HG03066 (cell line): ENCODE data around the gene GPHN.

ENCODE experiments used
- ATAC-seq: cut with Tn5 transposase; IDR thresholded peaks from one replicate; pipeline ENCODE4 v1.9.1; 2021; ENCODE audit warnings: low read depth; ENCODE audit not compliant: unreplicated experiment

GPHN gene

GRCh38 chr14:66507722-66508546, at the start of gene GPHN:
Gene GPHN (plus strand): TSS chr14:66508147.
- ATAC-seq, result peak; percentile 74

DNA sequence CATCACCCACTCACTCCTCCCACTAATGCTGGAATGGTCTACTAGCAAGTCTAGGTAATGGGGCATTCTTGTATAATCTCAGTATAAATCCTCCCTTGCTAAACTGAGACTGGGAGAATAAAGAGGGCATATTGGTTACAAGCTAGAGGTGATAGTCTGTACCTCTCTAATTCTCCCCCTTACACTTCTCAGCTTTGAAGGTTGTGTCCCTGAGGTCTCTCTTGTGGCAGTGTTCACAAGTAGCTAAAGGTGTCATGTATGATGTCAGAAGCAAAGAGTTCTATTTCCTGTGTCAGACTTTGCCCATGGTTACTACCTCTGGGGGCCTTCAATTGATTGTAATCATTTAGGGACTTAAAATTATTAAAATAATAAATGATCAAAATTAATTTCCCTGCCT, 48.3 kb upstream of the GPHN start:
- no peak for ATAC-seq

DNA sequence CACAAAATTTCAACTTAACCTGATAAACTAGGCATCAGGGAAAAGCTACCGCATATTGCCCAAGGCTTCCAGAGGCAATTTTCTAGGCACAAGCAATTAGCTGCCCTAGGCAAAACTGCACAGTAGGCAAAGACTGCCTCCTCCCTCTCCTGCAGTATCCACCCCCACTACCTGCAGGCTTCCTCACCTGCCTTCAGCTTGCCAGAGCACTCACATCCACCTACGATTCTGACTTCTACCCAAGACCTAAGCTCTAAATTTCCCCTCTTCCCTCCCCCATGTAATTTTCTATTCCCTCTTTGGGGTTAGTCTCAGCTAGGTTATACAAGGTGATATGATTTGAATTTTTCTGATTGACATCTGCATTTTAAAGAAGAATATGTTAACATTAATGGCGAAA, 43.7 kb upstream of the GPHN start:
- no peak for ATAC-seq

GRCh38 chr14:66468778-66469367, 39.1 kb upstream of the GPHN start:
- ATAC-seq, result no peak

- ATAC-seq, result no peak
Measured at GRCh38 chr14:66471584-66471983, 36.4 kb upstream of the GPHN start.

DNA sequence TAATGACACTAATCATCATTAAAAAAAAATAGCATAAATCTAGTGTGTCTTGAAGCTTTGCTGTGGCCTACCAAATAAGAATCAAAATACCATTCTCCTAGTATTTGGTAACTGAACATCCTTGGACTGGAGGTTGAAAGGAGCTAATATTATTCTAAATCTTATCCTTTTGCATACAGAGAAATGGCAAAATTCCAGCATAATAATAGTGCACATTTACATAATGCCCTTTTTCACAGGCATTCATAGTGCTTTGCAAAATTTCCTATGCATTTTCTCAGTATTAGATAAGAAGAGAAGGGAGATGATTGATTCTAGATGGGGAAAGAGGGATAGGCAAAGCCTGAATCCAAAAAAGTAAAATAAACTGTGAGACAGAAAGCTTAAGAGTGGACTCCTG, 35.7 kb upstream of the GPHN start:
- ATAC-seq, result no peak

DNA sequence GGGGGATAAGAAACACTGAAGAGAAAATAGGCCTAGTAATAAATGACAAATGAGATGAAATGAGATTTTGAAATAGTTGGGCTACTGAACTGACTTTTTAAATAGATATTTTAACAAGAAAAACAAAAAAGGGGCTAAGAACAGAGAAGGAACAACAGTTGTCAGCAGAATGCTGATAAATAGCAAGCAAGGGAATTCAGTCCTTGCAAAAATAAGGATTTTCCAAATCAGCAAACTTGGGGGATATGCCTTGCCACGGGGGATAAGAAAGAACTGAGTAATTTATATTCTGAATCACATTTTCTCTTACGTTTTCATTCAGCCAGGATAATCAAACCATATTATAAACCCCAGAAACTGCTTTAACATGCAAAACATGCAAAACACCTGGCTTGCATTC, 34.7 kb upstream of the GPHN start:
- ATAC-seq, result no peak

DNA sequence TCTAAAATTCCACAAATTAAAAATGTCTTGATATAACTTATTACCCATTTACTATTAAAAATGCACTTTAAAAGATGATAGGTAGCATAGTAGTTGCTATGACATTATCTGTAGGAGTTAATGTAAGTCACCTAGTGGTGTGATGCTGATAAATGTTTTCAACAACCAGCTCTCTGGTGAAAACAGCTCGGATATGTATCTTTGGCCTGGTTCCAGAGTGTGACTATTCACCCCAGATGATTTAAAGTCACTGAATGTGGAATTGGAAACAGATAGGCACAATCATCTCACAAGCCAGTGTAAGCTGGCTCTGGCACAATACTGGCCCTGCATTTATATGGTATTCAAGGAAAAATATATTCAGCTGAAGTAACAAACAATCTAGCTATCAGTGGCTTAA, 31.0 kb upstream of the GPHN start:
- no peak for ATAC-seq

DNA sequence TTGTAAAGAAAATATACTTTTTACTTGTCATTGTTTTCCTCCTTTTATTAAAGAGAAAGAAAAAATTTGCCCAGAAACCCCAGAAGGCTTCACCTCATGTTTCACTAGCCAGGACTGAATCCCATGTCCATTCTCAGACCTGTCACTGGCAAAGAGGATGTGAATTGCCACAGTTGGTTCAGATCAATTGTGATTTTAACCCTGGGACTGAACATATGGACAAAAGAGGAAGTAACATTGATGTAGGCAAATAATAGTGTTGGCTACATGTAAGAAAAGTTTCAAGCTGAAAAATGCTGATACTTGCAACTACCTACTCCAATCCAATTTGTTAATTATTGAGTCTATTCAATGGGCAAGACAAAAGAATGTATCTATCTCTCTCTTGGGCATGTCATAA, 30.4 kb upstream of the GPHN start:
- ATAC-seq, result no peak

DNA sequence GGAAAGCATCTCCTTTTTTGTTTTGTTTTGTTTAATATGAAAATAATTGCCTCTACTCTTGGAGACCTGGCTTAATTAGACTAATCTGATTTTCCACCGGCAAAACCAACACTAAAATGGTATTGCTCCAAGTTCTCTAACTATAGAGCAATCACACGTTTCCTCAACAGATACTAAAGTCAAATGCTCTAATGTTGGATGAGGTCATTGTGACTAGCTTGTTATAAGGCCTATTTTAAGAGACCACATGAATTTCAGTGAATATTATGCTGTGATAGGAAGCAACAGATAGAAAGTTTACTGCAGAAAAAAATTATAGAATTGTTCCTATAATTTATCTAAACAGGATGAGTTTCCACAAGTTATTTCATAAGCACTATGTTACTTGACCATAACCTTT, 25.1 kb upstream of the GPHN start:
- ATAC-seq, result no peak

- ATAC-seq, result no peak
Measured at GRCh38 chr14:66483322-66483721, 24.6 kb upstream of the GPHN start.

DNA sequence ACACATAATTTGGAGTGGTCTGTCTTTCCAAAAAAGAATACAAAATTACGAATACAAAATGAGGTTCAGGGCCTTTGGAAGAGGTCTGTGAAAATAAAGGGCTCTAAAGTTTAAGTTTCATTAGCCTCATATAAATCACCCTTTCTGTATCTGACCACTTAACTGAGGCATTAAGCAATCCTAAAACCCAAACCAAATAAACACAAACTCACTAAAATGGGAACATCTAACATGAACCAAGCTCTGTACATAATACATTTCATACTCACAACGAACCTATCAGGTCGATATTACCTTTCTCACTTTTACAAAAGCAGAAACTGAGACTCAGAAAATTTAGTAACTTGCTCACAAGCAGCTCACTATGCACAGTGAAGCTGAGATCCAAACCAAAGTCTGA, 22.9 kb upstream of the GPHN start:
- ATAC-seq, result no peak

DNA sequence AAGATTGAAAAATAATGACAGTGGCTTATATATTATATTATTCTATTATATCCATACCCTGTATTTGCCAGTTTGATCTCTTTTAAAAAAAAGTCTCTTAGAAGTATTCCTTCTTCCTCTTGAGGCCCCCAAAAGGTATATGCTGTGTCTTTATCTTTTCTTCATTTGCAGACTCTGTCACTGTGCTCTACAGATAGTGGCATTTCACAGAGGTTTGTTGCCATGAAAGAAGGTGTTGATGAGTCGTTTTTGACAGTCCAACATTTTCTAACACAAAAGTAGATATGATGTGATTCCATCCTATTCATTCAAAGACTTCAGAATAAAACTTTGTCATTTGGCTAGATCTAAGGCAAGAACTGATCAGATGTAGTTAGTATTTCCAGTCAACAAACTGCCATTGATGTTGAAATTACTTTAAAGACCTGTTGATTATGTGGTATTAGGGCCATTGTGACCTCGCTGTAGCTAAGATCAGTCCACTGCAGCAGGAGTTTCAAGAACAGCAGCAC, 22.0 kb upstream of the GPHN start, which contains the start of gene CCDC196:
CCDC196 (plus strand) TSS at position 462 of the 512 bp plus-strand sequence. CDS start 132 bp downstream, outside the sequence.
- no peak for ATAC-seq

DNA sequence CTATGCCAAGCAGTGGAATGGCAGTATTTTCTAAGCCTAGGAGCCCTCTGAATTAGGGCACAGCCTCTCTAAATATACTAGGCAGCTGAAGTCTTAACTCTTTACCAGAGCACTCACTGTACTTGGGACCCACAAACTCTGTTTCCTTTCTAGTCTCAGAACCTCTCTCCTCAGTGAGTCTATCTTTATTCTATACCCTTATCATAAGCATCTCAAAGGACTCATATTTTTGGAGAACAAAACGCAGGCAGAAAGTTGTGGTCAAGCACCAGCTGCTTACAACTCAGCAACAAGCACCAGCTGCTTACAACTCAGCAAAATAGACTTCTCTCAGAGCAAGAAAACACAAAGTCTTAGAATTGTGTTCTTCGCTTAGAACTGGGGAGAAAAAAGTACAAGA, 20.8 kb upstream of the GPHN start:
- no peak for ATAC-seq

DNA sequence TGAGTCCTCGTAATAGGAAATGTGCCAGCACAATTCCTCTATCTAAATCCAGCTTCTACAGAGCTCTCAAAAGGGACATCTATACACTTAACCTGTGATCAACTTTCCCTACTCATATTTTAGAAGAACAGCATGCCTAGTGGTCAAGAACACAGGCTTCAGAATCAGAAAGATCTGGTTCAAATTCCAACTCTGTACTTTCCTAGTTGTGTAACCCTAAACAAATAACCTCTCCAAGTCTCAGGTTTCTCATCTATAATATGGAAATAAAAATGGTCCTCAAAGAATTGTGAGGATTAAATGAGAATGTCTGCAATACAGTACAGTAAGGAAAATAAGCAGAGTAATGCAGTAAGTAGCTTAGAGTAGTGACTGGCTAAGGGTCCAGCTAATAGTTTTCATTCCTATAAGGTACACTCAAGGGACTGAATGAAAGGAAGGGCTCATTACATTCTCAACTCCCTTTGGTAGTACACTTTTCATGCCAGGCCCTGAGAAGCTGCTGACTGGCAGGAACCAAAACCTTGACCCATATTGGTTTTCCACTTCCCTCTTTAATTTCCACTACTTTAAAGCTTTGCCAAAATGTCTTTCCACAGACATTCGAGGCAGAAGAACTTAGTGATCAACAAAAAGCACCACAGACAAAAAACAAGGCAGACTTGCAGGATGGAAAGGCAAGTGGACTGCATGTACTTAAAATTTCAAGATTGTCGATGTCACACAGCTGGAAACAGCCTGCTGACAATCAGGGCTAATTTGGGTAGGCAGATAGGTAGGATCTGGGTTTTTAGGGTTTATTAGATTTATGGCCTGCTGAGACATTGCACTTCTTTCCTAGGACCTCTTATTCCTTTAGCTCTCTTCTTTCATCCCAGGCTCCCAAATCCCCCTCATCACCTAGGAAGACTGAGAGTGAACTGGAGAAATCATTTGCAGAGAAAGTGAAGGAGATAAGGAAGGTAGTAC, 17.5 kb upstream of the GPHN start:
- ATAC-seq, result no peak

- no peak for ATAC-seq
Measured at GRCh38 chr14:66493750-66494149, 14.2 kb upstream of the GPHN start.

GRCh38 chr14:66495218-66496098, 12.5 kb upstream of the GPHN start:
- ATAC-seq, result peak; percentile 87

- ATAC-seq, result no peak
Measured at GRCh38 chr14:66496188-66496807, 11.6 kb upstream of the GPHN start.

- ATAC-seq, result no peak
Measured at GRCh38 chr14:66496911-66497310, 11.0 kb upstream of the GPHN start.
